Neural cell (in vitro differentiated cells): ENCODE data around the gene RNF213. TPM values are rescaled to one million over a fixed set of nuclear protein-coding genes. Genes with fewer than 3 reads are reported as not detected.

Experiments used
- H2AFZ ChIP-seq: fragments of 200-600, 300-800 bp; sonication (generic), shearing (Covaris generic); 2 replicates; pipeline ENCODE4 v1.6.0; 2014; ENCODE audit warnings: low read depth, mild to moderate bottlenecking, antibody characterized with exemption, low read length, moderate library complexity
- H3F3A ChIP-seq: fragments of 200-600 bp; shearing (Covaris generic); 2 replicates; pipeline ENCODE4 v1.6.1; 2016; ENCODE audit warnings: mild to moderate bottlenecking, moderate library complexity, mixed read lengths, antibody characterized with exemption, low read length; ENCODE audit not compliant: insufficient read depth, poor library complexity, severe bottlenecking
- H3K27ac ChIP-seq: fragments of 200-600, 300-800 bp; sonication (generic), shearing (Covaris generic); 2 replicates; pipeline ENCODE4 v1.5.1; 2014; ENCODE audit warnings: mild to moderate bottlenecking, low read length, moderate library complexity
- H3K27me3 ChIP-seq: fragments of 300-800, 200-600 bp; sonication (generic), shearing (Covaris generic); 2 replicates; pipeline ENCODE4 v1.6.0; 2014; ENCODE audit warnings: mild to moderate bottlenecking, low read depth, low read length, moderate library complexity; ENCODE audit not compliant: insufficient read depth
- H3K36me3 ChIP-seq: fragments of 300-800, 200-600 bp; sonication (generic), shearing (Covaris generic); 2 replicates; pipeline ENCODE4 v1.5.1; 2014; ENCODE audit warnings: mild to moderate bottlenecking, antibody characterized with exemption, low read length, moderate library complexity; ENCODE audit not compliant: insufficient read depth
- H3K4me2 ChIP-seq: fragments of 300-800, 200-600 bp; sonication (generic), shearing (Covaris generic); 2 replicates; pipeline ENCODE4 v1.6.0; 2014; ENCODE audit warnings: mild to moderate bottlenecking, low read length
- H3K4me3 ChIP-seq: fragments of 300-800, 200-600 bp; sonication (generic), shearing (Covaris generic); 2 replicates; pipeline ENCODE4 v1.5.1; 2014; ENCODE audit warnings: mild to moderate bottlenecking, low read length, moderate library complexity
- H3K79me2 ChIP-seq: fragments of 200-600 bp; shearing (Covaris generic); replicated peaks from 2 replicates; pipeline ENCODE4 v1.6.0; 2014; ENCODE audit warnings: mild to moderate bottlenecking, low read length, moderate library complexity; ENCODE audit not compliant: insufficient read depth
- H3K9ac ChIP-seq: fragments of 300-800, 200-600 bp; sonication (generic), shearing (Covaris generic); 2 replicates; pipeline ENCODE4 v1.6.1; 2016; ENCODE audit warnings: mild to moderate bottlenecking, low read length, mixed read lengths
- H3K9me2 ChIP-seq: fragments of 200-600 bp; shearing (Covaris generic); 2 replicates; pipeline ENCODE4 v1.6.1; 2016; ENCODE audit warnings: mild to moderate bottlenecking, low read length, mixed read lengths; ENCODE audit not compliant: insufficient read depth
- H3K9me3 ChIP-seq: fragments of 200-600, 300-800 bp; sonication (generic), shearing (Covaris generic); 2 replicates; pipeline ENCODE4 v1.6.1; 2016; ENCODE audit warnings: mild to moderate bottlenecking, mixed run types, low read length, moderate library complexity, mixed read lengths
- H4K20me1 ChIP-seq: fragments of 200-600 bp; shearing (Covaris generic); 2 replicates; pipeline ENCODE4 v1.6.1; 2016; ENCODE audit warnings: mild to moderate bottlenecking, mixed run types; ENCODE audit not compliant: insufficient read depth
- CTCF ChIP-seq: fragments of 450-650 bp; IDR thresholded peaks from 2 replicates; pipeline ENCODE4 v1.5.1; 2014; ENCODE audit warnings: antibody characterized with exemption, mild to moderate bottlenecking, moderate library complexity; ENCODE audit not compliant: poor library complexity, severe bottlenecking
- EP300 ChIP-seq: fragments of 450-650 bp; conservative IDR thresholded peaks from 2 replicates; pipeline ENCODE4 v1.6.1; 2014; ENCODE audit warnings: antibody characterized with exemption, mild to moderate bottlenecking, moderate library complexity; ENCODE audit not compliant: poor library complexity, severe bottlenecking
- EZH2 ChIP-seq: fragments of 200-600, 300-800 bp; shearing (Covaris generic), sonication (generic); IDR thresholded peaks from 2 replicates; pipeline ENCODE4 v1.6.1; 2014; ENCODE audit warnings: antibody characterized with exemption, low read length, borderline replicate concordance, mild to moderate bottlenecking; ENCODE audit not compliant: insufficient read depth, poor library complexity, severe bottlenecking
- MXI1 ChIP-seq: fragments of 450-650 bp; conservative IDR thresholded peaks from 2 replicates; pipeline ENCODE4 v1.6.1; 2014; ENCODE audit warnings: antibody characterized with exemption, mild to moderate bottlenecking; ENCODE audit not compliant: poor library complexity, severe bottlenecking
- POLR2AphosphoS5 ChIP-seq: IDR thresholded peaks from 2 replicates; pipeline ENCODE4 v1.6.1; 2012
- RAD21 ChIP-seq: fragments of 450-650 bp; conservative IDR thresholded peaks from 2 replicates; pipeline ENCODE4 v1.6.1; 2014; ENCODE audit warnings: antibody characterized with exemption, mild to moderate bottlenecking, moderate library complexity
- REST ChIP-seq: IDR thresholded peaks from 2 replicates; pipeline ENCODE4 v1.6.1; 2012; ENCODE audit warnings: borderline replicate concordance
- SMC3 ChIP-seq: fragments of 450-650 bp; conservative IDR thresholded peaks from 2 replicates; pipeline ENCODE4 v1.6.1; 2014; ENCODE audit warnings: antibody characterized with exemption, mild to moderate bottlenecking, moderate library complexity; ENCODE audit not compliant: poor library complexity
- TAF1 ChIP-seq: IDR thresholded peaks from 2 replicates; pipeline ENCODE4 v1.6.1; 2012; ENCODE audit warnings: low read depth
- polyA plus RNA-seq: library from polyadenylated mRNA; depleted of rRNA; stranded (reverse); fragments of >200 nt; gene quantifications from 2 replicates; pipeline ENCODE4 v1.2.3, GENCODE V29; 2014

RNF213 gene
- polyA plus RNA-seq, 1 donor from 2014 or later = 1.5 TPM

DNA sequence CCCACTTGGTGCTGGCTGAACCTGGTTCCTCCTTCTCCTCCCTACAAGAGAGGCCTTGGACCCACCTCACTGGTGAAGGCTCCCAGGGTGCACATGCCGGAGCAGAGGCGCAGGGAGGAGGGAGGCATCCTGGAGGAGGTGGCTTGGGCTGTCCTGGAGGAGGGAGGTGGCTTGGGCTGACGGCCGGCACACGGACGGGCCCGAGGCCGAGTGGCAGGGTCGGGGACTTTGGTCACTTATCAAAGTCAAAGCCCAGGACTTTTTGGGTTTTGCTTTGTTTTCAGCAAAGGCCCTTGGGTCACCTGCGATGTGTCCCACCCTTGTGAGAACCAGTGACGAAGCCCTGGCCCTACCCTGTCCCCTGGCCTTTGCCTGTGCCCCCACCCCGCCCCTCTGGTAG, 182.8 kb downstream of the RNF213 start:
- Histone ChIP-seq H3F3A (no peaks in the 10 kb centered on the region), H3K9me2 (no peaks in the 10 kb centered on the region), H3K4me2 (no peak overlapping the region), H2AFZ (no peak overlapping the region), H3K27ac (no peak overlapping the region), H3K9me3 (no peaks in the 10 kb centered on the region), H3K27me3 (no peaks in the 10 kb centered on the region), H3K36me3 (no peaks in the 10 kb centered on the region), H3K9ac (no peak overlapping the region), H3K4me3 (no peak overlapping the region), H3K79me2 (no peaks in the 10 kb centered on the region), H4K20me1 (no peaks in the 10 kb centered on the region)
- no peak for TF ChIP-seq POLR2AphosphoS5

DNA sequence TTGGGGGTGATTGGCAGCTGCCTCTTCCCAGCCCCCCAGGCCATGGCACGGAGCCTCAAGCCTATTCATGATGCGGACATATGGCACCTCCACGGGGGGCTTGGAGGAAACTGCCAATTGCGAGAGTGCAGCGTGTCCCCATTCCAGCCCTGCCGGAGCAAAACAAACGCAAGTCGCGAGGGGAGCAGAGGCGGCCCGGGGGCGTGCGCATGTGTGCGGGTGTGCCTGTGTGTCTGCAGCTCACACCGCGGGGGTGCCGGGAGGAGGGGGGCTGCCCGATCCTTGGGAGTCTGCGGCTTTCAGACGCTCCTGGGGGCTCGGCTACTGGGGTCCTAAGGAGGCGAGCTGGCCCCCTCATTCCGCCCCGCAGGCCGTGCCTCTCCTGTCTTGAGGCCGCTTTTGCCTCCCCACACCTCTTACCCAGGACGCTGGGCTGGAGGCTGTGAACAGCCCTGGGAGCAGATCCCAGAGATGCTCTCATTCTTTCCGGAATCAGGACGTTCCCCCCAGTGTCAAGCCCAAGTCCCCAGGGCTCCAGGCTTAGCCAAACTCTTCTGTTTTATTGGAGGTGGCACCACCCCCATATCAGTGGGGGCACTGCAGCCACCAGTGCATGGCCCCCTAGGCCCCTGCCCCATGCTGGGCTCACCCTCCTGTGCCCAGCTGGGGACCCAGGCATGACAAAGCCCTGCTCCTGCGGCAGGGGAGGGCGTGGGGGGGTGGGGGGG, 183.4 kb downstream of the RNF213 start:
- H3K4me3 ChIP-seq = peak overlapping the region; percentile 38
- no peaks in the 10 kb centered on the region for H3K79me2 ChIP-seq
- TF ChIP-seq EP300 (no peak), CTCF (no peak), TAF1 (no peak), POLR2AphosphoS5 (no peak), RAD21 (no peak), REST (no peak), SMC3 (no peak), EZH2 (no peak), MXI1 (no peak)
- H3K36me3 ChIP-seq = no peaks in the 10 kb centered on the region
- no peak overlapping the region for H3K27ac ChIP-seq
- peak overlapping the region; percentile 19 for H2AFZ ChIP-seq
- no peaks in the 10 kb centered on the region for H3F3A ChIP-seq
- H3K4me2 ChIP-seq = no peak overlapping the region
- H4K20me1 ChIP-seq = no peaks in the 10 kb centered on the region
- H3K9me3 ChIP-seq = no peaks in the 10 kb centered on the region
- peak overlapping the region; percentile 16 for H3K9ac ChIP-seq
- H3K9me2 ChIP-seq = no peaks in the 10 kb centered on the region
- H3K27me3 ChIP-seq = no peaks in the 10 kb centered on the region
